GM12874 (cell line): Measurements from ENCODE around the gene CLIP3.

Experiments used
- TF ChIP-seq, protein P1 (sequence below): IDR thresholded peaks from 2 replicates; pipeline ENCODE4 v1.5.1; 2011; ENCODE audit warnings: low read depth, mild to moderate bottlenecking, control low read depth, low read length, moderate library complexity; ENCODE audit not compliant: insufficient read depth

Gene CLIP3

GRCh38 chr19:36067681-36068080, 35.0 kb upstream of the CLIP3 start:
- TF ChIP-seq, protein P1, sequence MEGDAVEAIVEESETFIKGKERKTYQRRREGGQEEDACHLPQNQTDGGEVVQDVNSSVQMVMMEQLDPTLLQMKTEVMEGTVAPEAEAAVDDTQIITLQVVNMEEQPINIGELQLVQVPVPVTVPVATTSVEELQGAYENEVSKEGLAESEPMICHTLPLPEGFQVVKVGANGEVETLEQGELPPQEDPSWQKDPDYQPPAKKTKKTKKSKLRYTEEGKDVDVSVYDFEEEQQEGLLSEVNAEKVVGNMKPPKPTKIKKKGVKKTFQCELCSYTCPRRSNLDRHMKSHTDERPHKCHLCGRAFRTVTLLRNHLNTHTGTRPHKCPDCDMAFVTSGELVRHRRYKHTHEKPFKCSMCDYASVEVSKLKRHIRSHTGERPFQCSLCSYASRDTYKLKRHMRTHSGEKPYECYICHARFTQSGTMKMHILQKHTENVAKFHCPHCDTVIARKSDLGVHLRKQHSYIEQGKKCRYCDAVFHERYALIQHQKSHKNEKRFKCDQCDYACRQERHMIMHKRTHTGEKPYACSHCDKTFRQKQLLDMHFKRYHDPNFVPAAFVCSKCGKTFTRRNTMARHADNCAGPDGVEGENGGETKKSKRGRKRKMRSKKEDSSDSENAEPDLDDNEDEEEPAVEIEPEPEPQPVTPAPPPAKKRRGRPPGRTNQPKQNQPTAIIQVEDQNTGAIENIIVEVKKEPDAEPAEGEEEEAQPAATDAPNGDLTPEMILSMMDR, result no peak

DNA sequence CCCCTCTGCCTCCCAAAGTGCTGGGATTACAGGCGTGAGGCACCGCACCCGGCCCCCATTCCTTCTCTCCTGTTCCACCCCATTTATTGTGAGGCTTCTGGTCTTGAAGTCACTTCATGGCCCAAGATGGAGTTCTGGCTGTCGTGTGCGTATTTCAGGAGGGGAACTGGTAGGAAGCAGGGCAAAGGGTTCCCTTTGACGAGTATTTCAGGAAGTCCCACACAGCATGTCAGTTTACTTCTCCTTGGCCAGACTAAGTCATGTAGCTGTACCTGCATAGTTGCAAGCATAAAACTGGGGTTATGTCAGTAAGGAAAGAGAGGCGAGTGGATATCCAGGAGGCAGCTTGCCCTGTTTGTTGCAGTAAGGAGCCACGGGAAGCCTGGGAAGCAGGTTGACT, 32.2 kb upstream of the CLIP3 start:
- TF ChIP-seq, protein P1, result no peak

- TF ChIP-seq, protein P1, result no peak
Observed at GRCh38 chr19:36061367-36061766, 28.7 kb upstream of the CLIP3 start.

DNA sequence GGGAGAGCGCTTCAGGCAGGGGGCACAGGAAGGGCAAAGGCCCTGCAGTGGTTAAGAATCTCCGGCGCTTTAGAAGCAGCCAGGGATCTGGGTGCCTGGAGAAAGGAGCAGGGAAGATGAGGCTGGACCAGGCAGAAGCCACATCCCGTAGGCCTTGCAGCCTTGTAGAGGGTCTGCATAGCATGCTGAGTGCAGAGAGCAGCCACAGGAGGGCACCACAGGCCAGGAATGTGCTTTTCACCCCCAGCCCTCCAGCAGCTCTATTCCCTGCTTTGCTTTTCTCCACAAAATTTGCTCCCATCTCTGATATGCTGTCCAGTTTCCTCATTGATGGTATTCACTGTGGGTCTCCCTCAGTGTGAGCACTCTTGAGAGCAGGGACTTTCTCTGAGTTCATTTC, 27.8 kb upstream of the CLIP3 start:
- TF ChIP-seq, protein P1, result peak; percentile 50

GRCh38 chr19:36059180-36059910, 26.7 kb upstream of the CLIP3 start:
- TF ChIP-seq, protein P1, result no peak

- TF ChIP-seq, protein P1, result no peak
Observed at GRCh38 chr19:36058481-36059179, 26.0 kb upstream of the CLIP3 start.

- TF ChIP-seq, protein P1, result no peak
Observed at GRCh38 chr19:36054733-36055686, 22.3 kb upstream of the CLIP3 start, which contains the start of gene WDR62. TSS of gene WDR62 (plus strand) at chr19:36054897. CDS start at chr19:36054972, 75 bp downstream.
